ENCODE data around the gene ANXA8. TPM values are rescaled to one million over a fixed set of nuclear protein-coding genes. Genes with fewer than 3 reads are reported as not detected.
"Not testable (repeated sequence)": the region's sequence is repeated elsewhere in the genome, so short reads cannot be mapped to it uniquely, and the experiment has no call there.

ANXA8 gene
- polyA plus RNA-seq, 1 donor from 2014 or later: not detected

DNA sequence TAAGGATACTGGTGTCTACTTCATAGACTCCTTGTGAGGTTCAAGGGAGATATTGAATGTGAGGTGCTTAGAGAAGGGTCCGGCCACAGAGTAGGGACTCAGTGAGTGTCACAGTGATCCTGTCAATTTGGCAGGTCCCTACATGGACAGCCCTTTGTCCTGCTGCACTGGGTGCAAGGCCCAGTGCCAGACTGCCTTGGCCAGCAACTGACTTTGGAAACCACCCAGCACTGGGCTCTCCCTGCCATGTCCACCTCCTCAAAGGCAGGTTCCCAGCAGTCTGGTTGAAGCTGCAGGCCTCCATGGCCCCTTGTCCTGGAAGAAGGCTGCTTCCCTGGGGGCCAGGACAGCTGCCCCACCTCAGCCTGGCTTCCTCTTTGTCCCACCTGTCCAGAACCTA lies 1.5 kb downstream of the ANXA8 start:
- not testable (repeated sequence) for H3K9ac ChIP-seq (ENCODE audit: low read length); H3K36me3 ChIP-seq (ENCODE audit: insufficient read depth, low read length); H2AFZ ChIP-seq (ENCODE audit: low read depth, low read length); H3F3A ChIP-seq (ENCODE audit: insufficient read depth, low read length, poor library complexity, severe bottlenecking); H3K9me2 ChIP-seq (ENCODE audit: insufficient read depth, low read length); H3K27ac ChIP-seq (ENCODE audit: low read length); H3K27me3 ChIP-seq (ENCODE audit: insufficient read depth, low read depth, low read length); H3K4me2 ChIP-seq (ENCODE audit: low read length); H3K9me3 ChIP-seq (ENCODE audit: low read length); H4K20me1 ChIP-seq (ENCODE audit: insufficient read depth); H3K4me3 ChIP-seq (ENCODE audit: low read length); H3K79me2 ChIP-seq (replicated peaks; ENCODE audit: insufficient read depth, low read length)

DNA sequence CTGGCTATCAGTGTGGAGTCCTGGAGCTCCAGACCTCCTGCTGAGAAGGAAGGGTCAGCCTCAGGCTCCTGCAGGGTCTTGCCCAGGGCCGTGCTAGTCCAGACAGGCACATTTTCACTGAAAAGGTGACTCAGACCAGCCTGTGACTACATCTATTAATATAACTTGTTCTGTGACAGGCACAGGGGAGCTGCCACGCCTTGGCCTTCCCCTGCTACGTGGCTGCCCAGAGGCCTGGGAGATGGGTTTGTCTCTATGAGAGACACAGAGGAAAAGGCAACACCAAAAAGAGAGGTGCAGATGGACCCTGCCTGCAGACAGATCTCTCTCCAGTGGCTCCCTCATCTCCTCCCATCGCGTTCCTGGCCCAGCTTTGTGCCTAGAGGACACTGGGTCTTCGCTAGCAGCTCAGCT lies 2.1 kb downstream of the ANXA8 start:
- H3K9ac ChIP-seq (ENCODE audit: low read length); H3K27me3 ChIP-seq (ENCODE audit: insufficient read depth, low read depth, low read length); H3K9me2 ChIP-seq (ENCODE audit: insufficient read depth, low read length): not testable (repeated sequence)

DNA sequence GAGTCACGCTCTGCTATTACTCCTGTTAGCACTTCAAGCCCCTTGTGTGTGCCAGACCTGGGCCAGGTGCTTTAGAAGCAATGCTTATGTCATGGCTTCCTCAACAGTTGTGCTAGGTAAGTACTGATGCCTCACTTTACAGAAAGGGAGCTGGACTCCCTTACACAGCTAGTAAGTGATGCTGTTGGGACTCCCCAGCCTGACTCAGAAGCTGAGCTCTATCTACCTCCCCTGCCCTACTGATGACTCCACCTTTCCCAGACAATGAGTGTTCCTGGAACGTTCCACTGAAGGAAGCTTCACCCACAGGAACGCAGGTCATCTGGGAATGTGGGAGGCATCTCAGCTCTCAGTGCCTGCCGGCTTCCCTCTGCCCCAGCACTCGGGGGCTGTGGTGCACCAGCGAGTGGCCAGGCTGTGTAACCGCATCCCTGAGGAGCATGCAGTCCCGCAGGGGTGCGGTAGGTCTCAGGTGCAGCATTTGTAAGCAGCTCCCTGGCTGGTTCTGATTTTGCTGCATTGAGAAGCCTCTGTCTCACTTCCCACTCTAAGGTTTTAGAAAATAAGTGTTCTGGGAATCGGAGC lies 2.6 kb downstream of the ANXA8 start:
- not testable (repeated sequence) for H3K79me2 ChIP-seq (replicated peaks; ENCODE audit: insufficient read depth, low read length); H3K4me2 ChIP-seq (ENCODE audit: low read length); H3K36me3 ChIP-seq (ENCODE audit: insufficient read depth, low read length); H3K4me3 ChIP-seq (ENCODE audit: low read length); H3K9ac ChIP-seq (ENCODE audit: low read length); H3K27me3 ChIP-seq (ENCODE audit: insufficient read depth, low read depth, low read length); H3F3A ChIP-seq (ENCODE audit: insufficient read depth, low read length, poor library complexity, severe bottlenecking); H4K20me1 ChIP-seq (ENCODE audit: insufficient read depth); H3K9me3 ChIP-seq (ENCODE audit: low read length); H2AFZ ChIP-seq (ENCODE audit: low read depth, low read length); H3K27ac ChIP-seq (ENCODE audit: low read length); H3K9me2 ChIP-seq (ENCODE audit: insufficient read depth, low read length)

More for the DNA sequence above, 2.1 kb downstream of the ANXA8 start:
- H3K27ac ChIP-seq (ENCODE audit: low read length); H3K36me3 ChIP-seq (ENCODE audit: insufficient read depth, low read length); H3F3A ChIP-seq (ENCODE audit: insufficient read depth, low read length, poor library complexity, severe bottlenecking); H3K4me2 ChIP-seq (ENCODE audit: low read length); H3K4me3 ChIP-seq (ENCODE audit: low read length); H4K20me1 ChIP-seq (ENCODE audit: insufficient read depth); H3K9me3 ChIP-seq (ENCODE audit: low read length); H3K79me2 ChIP-seq (replicated peaks; ENCODE audit: insufficient read depth, low read length); H2AFZ ChIP-seq (ENCODE audit: low read depth, low read length): not testable (repeated sequence)

DNA sequence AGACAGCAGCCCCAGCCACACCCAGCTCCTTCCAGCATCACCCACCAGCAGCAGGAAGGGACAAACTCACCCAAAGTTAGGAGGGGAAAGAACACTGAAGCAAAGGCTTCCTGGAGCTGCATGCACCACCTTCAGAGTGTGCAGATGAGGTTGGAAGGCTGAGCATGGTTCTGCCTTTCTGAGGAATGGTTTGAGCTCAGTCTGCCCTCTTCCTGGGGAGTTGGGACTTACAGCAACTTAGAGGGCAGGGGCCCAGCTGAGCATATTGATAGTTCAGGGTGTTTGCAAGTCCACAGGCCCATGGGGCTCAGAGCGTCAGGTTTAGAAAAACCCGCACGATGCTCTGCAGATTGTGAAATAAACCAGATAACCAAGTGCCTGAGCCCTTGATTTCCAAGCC lies 3.8 kb downstream of the ANXA8 start:
- not testable (repeated sequence) for H3K9me3 ChIP-seq (ENCODE audit: low read length); H4K20me1 ChIP-seq (ENCODE audit: insufficient read depth); H2AFZ ChIP-seq (ENCODE audit: low read depth, low read length); H3K4me3 ChIP-seq (ENCODE audit: low read length); H3K9ac ChIP-seq (ENCODE audit: low read length); H3K79me2 ChIP-seq (replicated peaks; ENCODE audit: insufficient read depth, low read length); H3K9me2 ChIP-seq (ENCODE audit: insufficient read depth, low read length); H3K27ac ChIP-seq (ENCODE audit: low read length); H3F3A ChIP-seq (ENCODE audit: insufficient read depth, low read length, poor library complexity, severe bottlenecking); H3K4me2 ChIP-seq (ENCODE audit: low read length); H3K27me3 ChIP-seq (ENCODE audit: insufficient read depth, low read depth, low read length); H3K36me3 ChIP-seq (ENCODE audit: insufficient read depth, low read length)

DNA sequence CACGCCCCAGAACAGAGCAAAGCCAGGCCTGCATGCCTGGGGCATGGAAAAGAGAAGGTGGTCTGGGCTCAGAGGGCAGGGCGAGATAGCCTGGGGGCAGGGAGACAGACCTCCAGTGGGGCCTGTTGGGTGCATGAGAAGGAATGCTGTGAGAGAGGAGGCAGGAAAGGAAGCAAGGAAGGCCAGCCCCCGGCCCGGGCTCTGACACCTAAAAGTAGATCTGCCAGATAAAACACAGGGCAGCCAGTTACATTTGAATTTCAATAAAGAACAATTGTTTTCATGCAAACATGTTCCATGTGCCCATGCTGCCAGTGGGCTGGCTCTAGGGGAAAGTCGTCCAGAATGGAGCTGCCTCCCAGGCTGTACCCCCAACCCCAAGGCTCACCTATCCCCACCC lies 5.8 kb downstream of the ANXA8 start:
- not testable (repeated sequence) for H3K27ac ChIP-seq (ENCODE audit: low read length); H3K4me3 ChIP-seq (ENCODE audit: low read length); H3K27me3 ChIP-seq (ENCODE audit: insufficient read depth, low read depth, low read length); H3K9ac ChIP-seq (ENCODE audit: low read length); H3K36me3 ChIP-seq (ENCODE audit: insufficient read depth, low read length); H3K9me2 ChIP-seq (ENCODE audit: insufficient read depth, low read length); H2AFZ ChIP-seq (ENCODE audit: low read depth, low read length); H3F3A ChIP-seq (ENCODE audit: insufficient read depth, low read length, poor library complexity, severe bottlenecking); H4K20me1 ChIP-seq (ENCODE audit: insufficient read depth); H3K9me3 ChIP-seq (ENCODE audit: low read length); H3K79me2 ChIP-seq (replicated peaks; ENCODE audit: insufficient read depth, low read length); H3K4me2 ChIP-seq (ENCODE audit: low read length)

DNA sequence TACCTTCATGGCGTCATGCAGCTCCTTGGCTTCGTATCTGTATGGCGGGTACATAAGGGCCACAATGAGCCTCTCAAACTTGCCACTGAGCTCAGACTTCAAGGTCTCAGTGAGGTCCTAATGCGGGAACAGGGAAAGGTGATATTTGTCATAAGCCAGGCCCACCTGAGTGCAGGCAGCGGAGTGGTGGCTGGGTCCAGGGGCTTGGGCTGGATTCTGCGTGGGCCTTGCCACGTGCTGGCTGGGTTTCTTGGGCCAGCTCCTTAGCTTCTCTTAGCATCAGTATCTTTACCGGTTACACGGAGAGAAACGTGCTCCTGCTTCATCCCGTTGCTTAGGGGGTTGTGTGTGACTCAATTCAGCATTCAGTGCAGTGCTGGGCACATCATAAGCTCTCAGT lies 6.8 kb downstream of the ANXA8 start:
- H4K20me1 ChIP-seq (ENCODE audit: insufficient read depth); H3K9ac ChIP-seq (ENCODE audit: low read length); H3F3A ChIP-seq (ENCODE audit: insufficient read depth, low read length, poor library complexity, severe bottlenecking); H3K27me3 ChIP-seq (ENCODE audit: insufficient read depth, low read depth, low read length); H3K4me2 ChIP-seq (ENCODE audit: low read length); H3K36me3 ChIP-seq (ENCODE audit: insufficient read depth, low read length); H3K27ac ChIP-seq (ENCODE audit: low read length); H2AFZ ChIP-seq (ENCODE audit: low read depth, low read length); H3K9me2 ChIP-seq (ENCODE audit: insufficient read depth, low read length); H3K79me2 ChIP-seq (replicated peaks; ENCODE audit: insufficient read depth, low read length); H3K4me3 ChIP-seq (ENCODE audit: low read length); H3K9me3 ChIP-seq (ENCODE audit: low read length): not testable (repeated sequence)

DNA sequence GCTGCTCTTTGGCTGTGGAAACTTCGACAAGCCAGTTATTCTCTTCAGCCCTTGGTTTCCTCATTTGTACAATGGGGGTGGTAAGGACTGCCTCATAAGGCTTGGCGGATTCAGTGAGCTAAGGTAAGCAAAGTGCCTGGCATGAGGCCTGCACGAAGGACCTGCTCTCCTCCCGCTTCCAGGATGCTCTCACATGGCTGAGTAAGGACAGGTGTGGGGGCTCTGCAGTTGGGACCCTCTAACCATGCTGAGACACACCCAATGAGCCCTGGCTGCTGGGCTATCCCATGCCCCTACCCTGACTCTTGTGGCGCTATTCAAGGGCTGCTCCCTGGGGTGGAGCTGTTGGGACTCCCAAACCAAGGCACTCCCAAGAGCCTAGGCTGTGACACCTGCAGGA lies 8.8 kb downstream of the ANXA8 start:
- not testable (repeated sequence) for H3K27me3 ChIP-seq (ENCODE audit: insufficient read depth, low read depth, low read length); H3K9me3 ChIP-seq (ENCODE audit: low read length); H3F3A ChIP-seq (ENCODE audit: insufficient read depth, low read length, poor library complexity, severe bottlenecking); H3K4me3 ChIP-seq (ENCODE audit: low read length); H4K20me1 ChIP-seq (ENCODE audit: insufficient read depth); H3K36me3 ChIP-seq (ENCODE audit: insufficient read depth, low read length); H3K4me2 ChIP-seq (ENCODE audit: low read length); H2AFZ ChIP-seq (ENCODE audit: low read depth, low read length); H3K9ac ChIP-seq (ENCODE audit: low read length); H3K9me2 ChIP-seq (ENCODE audit: insufficient read depth, low read length); H3K27ac ChIP-seq (ENCODE audit: low read length); H3K79me2 ChIP-seq (replicated peaks; ENCODE audit: insufficient read depth, low read length)

DNA sequence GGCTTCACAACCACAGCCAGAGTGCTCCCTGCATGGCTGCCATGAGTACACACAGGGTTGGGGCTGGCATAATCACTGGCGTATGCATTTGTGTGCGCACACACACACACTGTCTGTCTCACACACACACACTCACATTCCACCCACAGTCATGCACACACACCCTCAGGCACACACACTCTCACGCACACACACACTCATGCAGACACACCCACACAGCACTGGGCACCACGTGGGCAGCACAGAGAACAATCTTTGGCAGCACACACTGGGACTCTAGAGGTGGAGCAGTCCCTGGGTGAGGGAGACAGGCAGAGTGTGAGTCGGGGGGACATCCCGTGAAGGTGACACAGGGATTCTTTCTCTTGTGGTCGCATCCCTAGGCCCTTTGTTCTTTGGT lies 10.4 kb downstream of the ANXA8 start:
- not testable (repeated sequence) for H3K36me3 ChIP-seq (ENCODE audit: insufficient read depth, low read length); H2AFZ ChIP-seq (ENCODE audit: low read depth, low read length); H3K9ac ChIP-seq (ENCODE audit: low read length); H3K27me3 ChIP-seq (ENCODE audit: insufficient read depth, low read depth, low read length); H3K27ac ChIP-seq (ENCODE audit: low read length); H3F3A ChIP-seq (ENCODE audit: insufficient read depth, low read length, poor library complexity, severe bottlenecking); H3K9me3 ChIP-seq (ENCODE audit: low read length); H3K79me2 ChIP-seq (replicated peaks; ENCODE audit: insufficient read depth, low read length); H3K4me3 ChIP-seq (ENCODE audit: low read length); H4K20me1 ChIP-seq (ENCODE audit: insufficient read depth); H3K9me2 ChIP-seq (ENCODE audit: insufficient read depth, low read length); H3K4me2 ChIP-seq (ENCODE audit: low read length)

Data from neural cell (in vitro differentiated cells).